ENCODE results near the gene FBXW9. TPM values are rescaled to one million over a fixed set of nuclear protein-coding genes. Genes with fewer than 3 reads are reported as not detected.
"Not testable (repeated sequence)": the region's sequence is repeated elsewhere in the genome, so short reads cannot be mapped to it uniquely, and the experiment has no call there.

FBXW9 gene
- total RNA-seq, result 1 to 10 TPM; 6.2 to 7.0 TPM
- long read RNA-seq, transcript FBXW9-201 (10 exons, 1,738 nt), result major isoform, 18 of 25 reads
- long read RNA-seq, partial matches to known transcripts, result 6 of 25 reads
- long read RNA-seq, other reads (novel, unspliced or antisense), result 1 of 25 reads

DNA sequence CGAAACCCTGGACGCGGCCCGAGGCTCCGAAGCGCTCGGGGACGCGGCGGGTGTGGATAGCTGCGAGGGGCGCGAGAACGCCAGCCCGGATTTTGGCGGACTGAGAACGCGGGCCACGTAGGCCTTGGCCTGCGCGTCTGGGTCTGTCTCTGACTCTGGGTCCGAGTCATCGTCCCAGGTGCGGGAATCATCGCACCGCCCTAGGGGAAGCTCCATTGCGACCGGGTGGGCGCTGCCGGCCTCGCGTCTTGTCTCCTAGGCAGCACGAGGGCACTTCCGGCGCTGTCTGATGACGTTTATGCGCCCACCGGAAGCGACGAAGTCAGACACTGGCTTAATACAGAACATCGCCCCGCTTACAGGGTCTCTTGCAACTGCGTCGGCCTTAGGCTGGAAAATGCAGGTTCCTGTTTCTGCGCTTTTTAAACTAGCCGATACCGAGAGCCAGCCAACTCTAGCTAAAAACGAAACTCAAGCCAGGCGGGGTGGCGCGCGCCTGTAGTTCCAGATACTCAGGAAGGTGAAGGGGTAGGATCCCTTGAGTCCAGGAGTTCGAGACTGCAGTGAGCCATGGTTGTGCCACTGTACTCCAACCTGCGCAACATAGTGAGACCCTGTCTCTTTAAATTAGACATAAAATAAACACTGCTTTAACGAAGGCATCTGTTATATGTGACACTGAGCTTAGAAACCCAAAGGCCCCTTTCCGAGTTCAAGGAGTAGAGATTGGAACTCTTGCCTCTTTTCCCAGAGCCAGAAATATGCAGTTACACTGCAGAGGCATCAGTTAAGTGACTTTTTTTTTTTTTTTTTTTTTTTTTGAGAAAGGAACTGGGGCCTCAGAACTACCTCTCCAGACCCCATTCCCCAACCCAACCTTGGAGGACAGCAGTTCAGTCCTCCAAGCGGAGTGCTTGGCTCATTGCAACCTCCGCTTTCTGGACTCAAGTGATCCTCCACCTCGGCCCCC lies at the start of gene FBXW9:
TSS of gene FBXW9 (minus strand) at position 266 of the 970 bp plus-strand sequence. CDS start at position 216, 50 bp downstream.
- DNase-seq, result peak; percentile 93 to 98
- ATAC-seq, result peak; percentile 94
- intact Hi-C loops (cut with DNase I, micrococcal nuclease), result no loop called here

DNA sequence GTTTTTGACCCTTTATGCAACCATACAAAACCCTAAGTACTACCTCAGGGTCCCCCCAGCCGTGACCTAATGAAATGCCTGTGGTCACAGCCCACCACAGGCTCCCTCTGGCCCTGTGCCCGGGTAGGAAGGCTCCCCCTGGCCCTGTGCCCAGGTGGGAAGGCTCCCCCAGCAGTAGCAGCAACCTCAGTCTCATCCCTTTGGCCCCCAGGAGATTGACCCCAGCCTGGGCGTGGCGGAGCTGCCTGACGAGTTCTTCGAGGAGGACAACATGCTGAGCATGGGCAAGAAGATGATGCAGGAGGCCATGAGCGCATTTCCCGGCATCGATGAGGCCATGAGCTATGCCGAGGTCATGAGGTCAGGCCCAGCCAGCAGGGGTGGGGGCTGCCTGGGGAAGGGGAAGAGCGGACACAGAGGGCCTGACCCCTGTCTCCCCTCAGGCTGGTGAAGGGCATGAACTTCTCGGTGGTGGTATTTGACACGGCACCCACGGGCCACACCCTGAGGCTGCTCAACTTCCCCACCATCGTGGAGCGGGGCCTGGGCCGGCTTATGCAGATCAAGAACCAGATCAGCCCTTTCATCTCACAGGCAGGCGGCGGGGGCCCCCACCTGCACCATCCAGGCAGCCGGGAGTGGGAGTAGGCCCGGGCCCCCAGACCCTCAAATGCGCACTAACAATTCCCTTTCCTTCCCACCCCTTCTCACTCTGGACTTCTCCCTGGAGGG lies 48.9 kb upstream of the FBXW9 start:
- intact Hi-C loops (cut with DNase I, micrococcal nuclease), result no loop called here
- DNase-seq (no peak), ATAC-seq (no peak)

DNA sequence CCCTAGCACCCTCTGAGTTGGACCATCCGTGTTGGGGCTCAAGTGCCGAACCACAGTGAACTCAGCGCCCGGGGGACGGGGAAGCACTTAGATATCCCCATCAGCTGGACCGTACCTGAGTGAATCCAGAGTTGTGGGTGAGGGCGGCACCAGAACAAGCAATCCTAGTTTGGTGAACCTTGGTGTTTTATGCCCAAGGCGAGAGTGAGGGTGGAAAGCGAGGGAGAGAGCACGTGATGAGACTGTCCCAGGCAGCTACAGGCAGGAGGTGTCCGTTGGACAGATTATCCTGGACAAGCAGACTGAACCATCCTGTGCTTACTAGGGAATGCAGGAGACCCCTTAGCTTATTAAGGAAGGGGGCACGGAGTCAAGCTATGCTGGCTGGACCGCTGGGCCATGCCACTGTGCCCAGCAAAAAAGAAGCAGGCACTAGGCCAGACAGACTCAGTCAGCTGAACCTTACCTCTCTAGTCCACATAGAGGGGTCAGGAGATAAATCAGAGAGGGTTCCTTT lies 41.5 kb upstream of the FBXW9 start:
- intact Hi-C loops (cut with DNase I, micrococcal nuclease), result no loop called here
- ATAC-seq (no peak), DNase-seq (no peak)

DNA sequence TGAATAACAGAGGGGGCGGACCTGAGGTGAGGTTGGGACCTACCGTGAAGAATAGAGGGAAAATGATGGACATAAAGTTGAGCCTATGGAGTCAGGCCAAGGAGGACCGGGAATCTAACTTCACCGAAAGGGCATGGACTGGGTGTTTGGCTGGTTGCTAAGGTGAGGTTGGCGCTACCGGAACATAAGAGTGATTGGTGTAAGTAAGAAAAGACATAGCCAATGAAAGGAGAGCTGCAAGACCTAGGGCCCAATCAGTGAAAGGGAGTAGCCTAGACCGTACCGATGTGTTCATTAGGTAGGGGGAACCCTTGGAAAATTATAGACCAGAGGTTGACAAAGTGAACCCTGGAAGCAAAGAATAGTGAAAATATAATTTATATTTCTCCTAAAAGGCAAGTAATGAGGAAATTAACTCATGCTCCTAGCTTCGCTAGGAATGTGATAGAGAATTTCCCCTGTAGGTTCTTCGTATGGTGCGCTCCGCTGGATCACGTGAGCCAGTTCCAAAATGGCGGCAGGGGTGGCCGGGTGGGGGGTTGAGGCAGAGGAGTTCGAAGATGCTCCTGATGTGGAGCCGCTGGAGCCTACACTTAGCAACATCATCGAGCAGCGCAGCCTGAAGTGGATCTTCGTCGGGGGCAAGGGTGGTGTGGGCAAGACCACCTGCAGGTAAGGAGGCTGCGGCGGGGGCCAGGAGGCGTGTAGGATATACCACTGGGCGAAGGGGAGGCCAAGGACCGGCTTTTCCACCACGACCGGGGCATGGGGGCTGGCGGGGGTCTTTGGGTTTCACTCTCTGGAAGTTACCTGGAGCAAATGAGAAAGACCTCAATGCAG lies 40.8 kb upstream of the FBXW9 start, which contains the start of gene GET3:
TSS of gene GET3 (plus strand) at position 503 of the 840 bp plus-strand sequence. CDS start at position 512, 9 bp downstream.
- DNase-seq (peak; percentile 83 to 98), ATAC-seq (peak; percentile 78)
- intact Hi-C loops (cut with DNase I, micrococcal nuclease), result no loop called here

DNA sequence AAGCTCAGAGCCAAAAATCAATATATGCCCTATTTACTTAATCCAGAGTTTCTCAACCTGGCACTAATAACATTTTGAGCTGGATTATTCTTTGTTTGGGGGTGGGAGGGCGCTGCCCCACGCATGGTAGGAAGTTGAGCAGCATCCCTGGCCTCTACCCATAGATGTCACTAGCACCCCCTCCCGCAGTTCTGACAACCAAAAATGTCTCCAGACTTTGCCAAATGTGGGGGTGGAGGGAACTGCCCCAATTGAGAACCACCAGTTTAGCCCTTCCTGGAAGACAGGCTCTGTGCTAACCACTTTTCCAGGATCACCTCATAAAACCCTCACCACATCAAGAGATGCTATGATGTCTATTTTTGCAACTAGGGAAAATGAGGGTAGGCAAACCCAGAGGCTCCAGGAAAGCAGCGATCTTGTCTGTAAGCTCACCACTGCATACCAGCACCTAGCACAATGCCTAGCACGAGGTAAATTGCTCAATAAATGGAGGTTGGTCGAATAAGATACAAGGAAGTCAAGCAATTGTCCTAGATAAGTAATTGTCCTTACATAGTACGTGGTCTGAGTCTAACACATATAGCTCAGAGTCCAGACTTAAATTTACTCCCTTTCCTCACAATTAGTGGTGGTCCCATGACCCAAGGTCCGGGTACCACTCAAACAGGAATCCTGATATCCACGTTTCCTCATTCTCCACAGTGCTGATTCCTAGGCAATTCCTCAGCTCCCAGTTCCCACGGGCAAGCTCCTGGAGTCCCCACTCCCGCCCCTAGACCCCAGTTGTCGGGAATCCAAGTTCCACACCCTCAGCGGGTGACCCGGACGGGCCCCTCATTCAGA lies 37.2 kb upstream of the FBXW9 start:
- DNase-seq (no peak), ATAC-seq (no peak)
- intact Hi-C loops (cut with DNase I, micrococcal nuclease), result no loop called here

DNA sequence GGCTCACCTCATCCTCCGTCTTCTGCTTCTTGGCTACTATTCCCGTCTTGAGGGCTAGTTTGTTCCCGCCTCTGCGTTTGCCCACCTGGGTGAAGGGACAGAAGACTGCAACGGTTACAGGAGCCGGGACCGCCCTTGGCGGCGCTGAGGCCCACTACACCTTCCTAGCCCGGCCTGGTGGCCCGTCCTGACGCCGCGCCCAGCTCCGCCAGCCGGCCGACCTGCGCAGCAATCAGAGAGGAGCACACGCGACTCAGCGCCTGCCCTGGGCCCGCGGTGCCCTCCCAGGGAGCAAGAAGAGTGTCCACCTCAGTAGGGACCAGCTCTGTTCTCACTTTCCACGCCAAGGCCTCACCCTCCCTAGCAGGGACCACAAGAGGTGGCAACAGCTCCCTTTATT lies 34.9 kb upstream of the FBXW9 start:
- intact Hi-C loops (cut with DNase I, micrococcal nuclease), result no loop called here
- ATAC-seq (no peak), DNase-seq (no peak)

DNA sequence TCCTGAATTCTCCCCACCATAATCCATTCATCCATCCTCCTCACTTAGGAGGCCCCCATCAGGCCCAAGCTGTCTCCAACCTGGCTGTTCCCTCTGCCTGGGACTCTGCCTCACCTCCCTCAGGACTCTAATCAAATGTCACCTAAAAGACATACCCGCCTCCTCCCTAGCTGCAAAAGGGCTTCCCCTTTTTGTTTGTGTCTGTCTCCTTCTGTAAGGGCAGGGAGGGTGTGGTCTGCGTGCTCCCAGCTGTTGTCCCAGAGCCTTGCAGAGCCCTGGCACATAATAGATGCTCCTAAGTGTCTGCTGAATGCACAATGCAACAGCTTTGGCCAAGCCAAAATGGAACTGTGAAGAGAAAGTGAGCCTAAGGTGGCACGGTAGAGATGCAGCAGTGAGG lies 33.6 kb upstream of the FBXW9 start:
- ATAC-seq, result no peak
- DNase-seq, result no peak
- intact Hi-C loops (cut with DNase I, micrococcal nuclease), result no loop called here

DNA sequence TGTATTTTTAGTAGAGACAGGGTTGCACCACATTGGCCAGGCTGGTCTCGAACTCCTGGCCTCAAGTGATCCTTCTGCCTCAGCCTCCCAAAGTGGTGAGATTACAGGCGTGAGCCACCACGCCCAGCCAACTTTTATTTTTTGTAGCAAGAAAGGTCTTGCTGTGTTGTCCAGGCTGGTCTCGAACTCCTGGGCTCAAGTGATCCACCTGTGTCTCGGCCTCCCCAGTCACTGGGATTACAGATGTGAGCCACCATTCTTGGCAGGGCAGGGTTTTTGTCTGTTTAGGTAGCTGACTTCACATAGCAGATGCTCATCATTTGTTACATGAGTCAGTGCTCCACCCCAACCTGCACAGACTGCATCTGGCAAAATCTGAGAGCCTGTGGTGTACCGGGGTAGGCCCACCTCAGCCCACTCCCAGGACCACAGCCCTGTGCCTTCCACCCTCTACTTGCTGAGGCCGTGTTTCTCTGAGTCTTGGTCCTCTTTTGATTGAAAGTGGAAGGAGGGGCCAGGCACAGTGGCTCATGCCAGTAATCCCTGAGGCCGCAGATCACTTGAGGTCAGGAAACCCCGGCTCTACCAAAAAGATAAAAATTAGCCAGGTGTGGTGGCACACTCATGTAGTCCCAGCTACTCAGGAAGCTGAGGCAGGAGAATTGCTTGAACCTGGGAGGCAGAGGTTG lies 31.5 kb upstream of the FBXW9 start:
- intact Hi-C loops (cut with DNase I, micrococcal nuclease), result no loop called here
- ATAC-seq, result no peak
- DNase-seq, result no peak

DNA sequence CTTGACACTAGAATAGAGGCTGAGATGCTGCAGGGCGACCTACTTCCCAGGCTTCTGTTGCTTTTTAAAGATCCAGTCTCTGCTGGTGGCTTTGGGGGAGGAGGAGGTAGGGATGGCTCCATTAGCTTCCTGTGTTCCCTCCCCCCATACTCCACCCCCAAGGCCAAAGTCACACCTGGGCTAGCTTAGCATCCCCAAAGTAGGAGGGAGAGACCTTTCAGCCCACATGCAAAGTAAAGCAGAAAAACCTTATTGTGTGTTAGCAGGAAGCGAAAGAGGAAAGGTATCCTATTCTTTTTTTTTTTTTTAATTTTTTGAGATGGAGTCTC lies 30.5 kb upstream of the FBXW9 start:
- no peak for ATAC-seq
- no peak for DNase-seq
- intact Hi-C loops (cut with DNase I, micrococcal nuclease), result no loop called here

DNA sequence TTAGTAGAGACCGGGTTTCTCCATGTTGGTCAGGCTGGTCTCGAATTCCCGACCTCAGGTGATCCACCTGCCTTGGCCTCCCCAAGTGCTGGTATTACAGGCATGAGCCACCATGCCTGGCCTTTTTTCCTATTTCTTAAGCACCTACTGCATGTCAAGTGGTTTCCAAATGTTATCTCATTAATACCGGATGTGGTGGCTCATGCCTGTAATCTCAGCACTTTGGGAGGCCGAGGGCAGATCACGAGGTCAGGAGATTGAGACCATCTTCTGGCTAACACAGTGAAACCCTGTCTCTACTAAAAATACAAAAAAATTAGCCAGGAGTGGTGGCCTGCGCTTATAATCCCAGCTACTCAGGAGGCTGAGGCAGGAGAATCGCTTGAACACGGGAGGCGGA lies 29.2 kb upstream of the FBXW9 start:
- ATAC-seq; DNase-seq; intact Hi-C loops (cut with DNase I, micrococcal nuclease): not testable (repeated sequence)

DNA sequence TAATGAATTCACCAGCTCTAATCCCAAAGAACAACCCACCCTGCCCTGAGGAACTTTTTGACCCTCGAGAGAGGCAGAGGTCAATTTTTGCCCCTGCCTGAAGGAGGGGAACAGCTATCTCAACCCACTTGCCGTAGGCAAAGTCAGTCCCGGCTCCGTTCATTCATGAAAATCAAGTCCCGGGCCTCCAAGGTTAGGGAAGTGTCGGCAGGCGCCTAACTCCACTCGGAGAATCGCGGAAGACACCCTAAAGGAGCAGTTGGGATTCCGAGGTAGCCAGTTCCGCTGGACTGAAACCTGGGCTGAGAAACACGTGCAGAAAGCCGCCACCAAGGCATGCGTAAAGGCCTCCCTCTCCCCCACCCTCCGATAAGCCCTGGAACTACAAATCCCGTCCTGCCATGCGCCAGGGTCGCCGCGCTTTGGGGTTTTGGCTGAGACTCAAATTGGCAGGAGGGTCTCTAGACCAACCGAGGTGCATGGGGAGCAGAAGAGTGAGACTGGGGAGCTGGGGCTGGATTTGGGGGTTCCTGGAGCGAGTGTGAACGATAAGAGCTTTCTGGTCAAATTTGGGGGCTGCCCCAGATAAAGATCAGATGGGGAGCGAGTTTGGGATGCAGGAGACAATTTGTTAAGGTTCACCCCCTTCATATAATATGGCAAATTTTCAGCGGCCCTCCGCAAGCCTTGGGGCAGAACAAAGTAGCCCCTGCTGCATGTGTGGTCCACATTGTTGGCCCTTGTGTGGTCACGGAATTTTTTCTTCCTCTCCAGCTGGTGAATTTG lies 27.4 kb upstream of the FBXW9 start, which contains the start of gene TNPO2:
TSS of gene TNPO2 (minus strand) at position 292 of the 786 bp plus-strand sequence. CDS start 2,955 bp downstream, outside the sequence.
- DNase-seq, result peak; percentile 68 to 69
- peak; percentile 55 for ATAC-seq
- intact Hi-C loops (cut with DNase I, micrococcal nuclease), result no loop called here

DNA sequence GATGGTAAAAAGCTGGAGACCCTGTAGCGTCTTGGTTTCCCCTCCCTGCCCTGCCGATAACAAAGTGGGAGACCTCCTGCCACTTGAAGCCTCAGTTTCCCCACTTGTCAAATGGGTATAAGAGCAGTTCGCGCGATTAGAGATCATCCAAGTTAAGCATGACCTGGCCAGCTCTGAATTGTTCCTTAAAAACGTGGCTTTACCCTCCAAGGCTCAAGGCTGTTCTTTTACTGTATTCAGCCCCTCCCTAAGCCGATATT lies 26.9 kb upstream of the FBXW9 start:
- DNase-seq, result no peak
- no peak for ATAC-seq
- intact Hi-C loops (cut with DNase I, micrococcal nuclease), result no loop called here

DNA sequence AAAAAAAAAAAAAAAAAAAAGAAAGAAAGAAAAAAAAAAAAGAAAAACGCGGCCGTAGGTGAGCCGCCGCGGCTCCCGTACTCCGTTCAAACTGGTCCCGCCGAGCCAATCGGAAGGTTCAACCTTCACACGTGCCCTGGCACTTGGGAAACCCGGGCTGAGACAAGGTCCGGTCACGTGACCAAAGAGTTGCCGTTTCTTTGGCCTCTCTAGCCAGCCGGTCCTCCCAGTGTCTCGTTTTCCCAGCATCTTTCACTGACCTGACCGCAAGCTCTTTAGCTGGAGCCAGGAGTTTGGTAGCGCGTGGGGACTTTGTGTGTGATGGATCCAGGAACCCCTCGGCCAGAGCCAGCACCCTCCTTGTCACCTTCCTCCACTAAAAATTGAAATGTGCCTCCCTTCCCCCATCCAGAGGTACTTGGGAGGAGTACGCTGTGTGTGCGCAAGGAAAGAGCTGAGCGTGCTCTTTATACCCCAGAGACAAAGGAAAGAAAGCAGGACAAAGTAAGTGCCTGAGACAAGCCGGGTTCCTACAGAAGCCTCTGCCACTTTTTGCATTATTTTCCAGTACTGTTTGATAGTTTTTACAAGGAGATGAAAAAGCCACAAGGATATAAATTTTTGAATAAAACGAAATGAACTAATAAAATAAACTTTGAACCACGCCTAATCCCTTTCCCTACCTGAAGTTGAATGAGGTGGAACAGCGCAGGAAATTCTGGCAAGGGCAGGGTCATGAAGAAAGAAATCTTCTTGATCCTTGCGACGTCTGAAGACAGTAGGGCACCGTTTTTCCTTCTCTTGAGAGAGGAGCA lies 26.3 kb upstream of the FBXW9 start:
- peak; percentile 90 for ATAC-seq
- DNase-seq, result peak; percentile 96 to 99
- intact Hi-C loops (cut with DNase I, micrococcal nuclease), result no loop called here

DNA sequence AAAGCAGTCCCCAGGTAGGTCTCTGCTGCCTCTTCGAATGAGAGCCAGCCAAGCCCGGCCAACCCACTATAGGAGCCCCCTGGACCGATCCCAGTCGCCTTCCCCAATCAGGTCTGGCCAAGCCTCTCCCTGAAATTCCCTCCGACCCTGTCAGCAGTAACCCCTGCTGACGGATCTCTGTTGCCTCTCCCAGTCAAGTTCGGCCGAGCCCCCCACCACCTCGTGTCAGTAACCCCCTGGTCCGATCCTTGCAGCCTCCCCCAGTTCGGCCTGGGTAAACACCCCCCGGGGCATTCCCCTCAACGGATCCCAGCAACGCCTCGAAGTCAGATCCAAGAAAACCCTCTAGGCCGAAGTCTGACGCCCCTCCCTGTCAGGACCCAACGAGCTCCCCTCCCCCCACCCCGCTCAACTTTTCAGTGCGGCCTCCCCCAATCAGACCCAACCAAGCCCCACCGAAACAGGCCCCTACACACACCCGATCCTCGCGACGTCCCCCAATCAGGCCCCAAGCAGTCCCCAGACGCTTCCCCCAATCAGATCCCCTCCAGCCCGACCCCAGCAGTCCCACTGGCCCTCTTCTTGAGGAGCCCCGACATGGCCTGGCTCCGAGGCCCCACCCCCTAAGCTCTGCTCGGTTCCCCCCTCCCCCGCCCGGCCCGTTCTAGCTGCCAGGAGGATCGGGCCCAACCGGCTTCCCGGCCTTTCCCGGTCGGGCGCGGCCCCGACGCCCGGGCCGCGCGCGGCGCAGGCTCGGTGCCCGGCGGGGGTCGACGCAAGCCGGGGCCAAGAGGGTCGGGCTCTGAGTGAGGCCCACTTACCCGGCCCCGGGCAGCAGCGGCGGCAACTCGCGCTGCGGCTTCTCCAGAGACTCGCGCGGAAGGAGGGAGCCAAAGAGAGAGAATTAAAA lies 25.5 kb upstream of the FBXW9 start:
- intact Hi-C loops (cut with DNase I, micrococcal nuclease), result no loop called here
- DNase-seq, result peak; percentile 75 to 78
- peak; percentile 64 for ATAC-seq
